Measurements from ENCODE around the gene MRPL23.

Gene MRPL23

GRCh38 chr11:1920128-1920908 is 26.8 kb upstream of the MRPL23 start:
- no peak overlapping the region for H3K4me3 ChIP-seq (ENCODE audit: low read depth in 1 of 2, low read length in 2 of 2)
- H3K36me3 ChIP-seq (ENCODE audit: insufficient read depth, low read length): no peaks in the 10 kb centered on the region
- H3K9me3 ChIP-seq (ENCODE audit: insufficient read depth, low read length, severe bottlenecking): no peaks in the 10 kb centered on the region
- H3K9ac ChIP-seq (ENCODE audit: low read depth, low read length): no peak overlapping the region
- no peak for DNase-seq
- H3K27ac ChIP-seq (ENCODE audit: low read length): no peak overlapping the region
- H2AFZ ChIP-seq (ENCODE audit: low read depth, low read length): no peak overlapping the region
- ATAC-seq (ENCODE audit: insufficient read depth, low read depth): no peak
- TF ChIP-seq EZH2 (IDR thresholded peaks at IDR 0.05; ENCODE audit: borderline replicate concordance, low read depth, low read length, severe bottlenecking) (no peak), CTCF (IDR thresholded peaks at IDR 0.05; ENCODE audit: borderline replicate concordance, extremely low read depth, low read length, poor library complexity, severe bottlenecking) (no peak)
- no peaks in the 10 kb centered on the region for H3K79me2 ChIP-seq (ENCODE audit: insufficient read depth, low read length)
- H3K4me1 ChIP-seq (ENCODE audit: insufficient read depth, low read length): peaks cover 8% of the 10 kb centered on the region
- H3K4me2 ChIP-seq (ENCODE audit: insufficient read depth, low read length): no peak overlapping the region
- no peaks in the 10 kb centered on the region for H3K27me3 ChIP-seq (ENCODE audit: insufficient read depth, low read length, poor library complexity)
- no peaks in the 10 kb centered on the region for H4K20me1 ChIP-seq (ENCODE audit: insufficient read depth, low read length)

- H3K9me3 ChIP-seq (ENCODE audit: insufficient read depth, low read length, severe bottlenecking): no peaks in the 10 kb centered on the region
- H3K36me3 ChIP-seq (ENCODE audit: insufficient read depth, low read length): no peaks in the 10 kb centered on the region
- H3K27ac ChIP-seq (ENCODE audit: low read length): no peak overlapping the region
- no peaks in the 10 kb centered on the region for H3K79me2 ChIP-seq (ENCODE audit: insufficient read depth, low read length)
- H3K4me3 ChIP-seq (ENCODE audit: low read depth in 1 of 2, low read length in 2 of 2): no peak overlapping the region
- H4K20me1 ChIP-seq (ENCODE audit: insufficient read depth, low read length): no peaks in the 10 kb centered on the region
- ATAC-seq (ENCODE audit: insufficient read depth, low read depth) (no peak), DNase-seq (no peak)
- no peak overlapping the region for H2AFZ ChIP-seq (ENCODE audit: low read depth, low read length)
- no peak overlapping the region for H3K9ac ChIP-seq (ENCODE audit: low read depth, low read length)
- peaks cover 8% of the 10 kb centered on the region for H3K4me1 ChIP-seq (ENCODE audit: insufficient read depth, low read length)
- TF ChIP-seq EZH2 (IDR thresholded peaks at IDR 0.05; ENCODE audit: borderline replicate concordance, low read depth, low read length, severe bottlenecking) (no peak), CTCF (IDR thresholded peaks at IDR 0.05; ENCODE audit: borderline replicate concordance, extremely low read depth, low read length, poor library complexity, severe bottlenecking) (no peak)
- H3K4me2 ChIP-seq (ENCODE audit: insufficient read depth, low read length): no peak overlapping the region
- no peaks in the 10 kb centered on the region for H3K27me3 ChIP-seq (ENCODE audit: insufficient read depth, low read length, poor library complexity)
Observed at GRCh38 chr11:1920909-1921573, 26.1 kb upstream of the MRPL23 start.

- Histone ChIP-seq H3K27ac (ENCODE audit: low read length) (no peak overlapping the region), H3K4me3 (ENCODE audit: low read depth in 1 of 2, low read length in 2 of 2) (no peak overlapping the region), H4K20me1 (ENCODE audit: insufficient read depth, low read length) (no peaks in the 10 kb centered on the region), H2AFZ (ENCODE audit: low read depth, low read length) (no peak overlapping the region), H3K4me1 (ENCODE audit: insufficient read depth, low read length) (peaks cover 8% of the 10 kb centered on the region), H3K27me3 (ENCODE audit: insufficient read depth, low read length, poor library complexity) (no peaks in the 10 kb centered on the region), H3K9me3 (ENCODE audit: insufficient read depth, low read length, severe bottlenecking) (no peaks in the 10 kb centered on the region), H3K79me2 (ENCODE audit: insufficient read depth, low read length) (no peaks in the 10 kb centered on the region), H3K9ac (ENCODE audit: low read depth, low read length) (no peak overlapping the region), H3K36me3 (ENCODE audit: insufficient read depth, low read length) (no peaks in the 10 kb centered on the region), H3K4me2 (ENCODE audit: insufficient read depth, low read length) (no peak overlapping the region)
- TF ChIP-seq CTCF (IDR thresholded peaks at IDR 0.05; ENCODE audit: borderline replicate concordance, extremely low read depth, low read length, poor library complexity, severe bottlenecking) (no peak), EZH2 (IDR thresholded peaks at IDR 0.05; ENCODE audit: borderline replicate concordance, low read depth, low read length, severe bottlenecking) (no peak)
- DNase-seq (no peak), ATAC-seq (ENCODE audit: insufficient read depth, low read depth) (no peak)
Observed at GRCh38 chr11:1921574-1922141, 25.5 kb upstream of the MRPL23 start.
